GM18498 (cell line): ENCODE data around the gene NUBPL.
"Not testable (repeated sequence)": the region's sequence is repeated elsewhere in the genome, so short reads cannot be mapped to it uniquely, and the experiment has no call there.

ENCODE experiments used
- ATAC-seq: cut with Tn5 transposase; IDR thresholded peaks from one replicate; pipeline ENCODE4 v1.9.1; 2021; ENCODE audit warnings: mild to moderate bottlenecking, moderate library complexity; ENCODE audit not compliant: unreplicated experiment

Gene NUBPL

DNA sequence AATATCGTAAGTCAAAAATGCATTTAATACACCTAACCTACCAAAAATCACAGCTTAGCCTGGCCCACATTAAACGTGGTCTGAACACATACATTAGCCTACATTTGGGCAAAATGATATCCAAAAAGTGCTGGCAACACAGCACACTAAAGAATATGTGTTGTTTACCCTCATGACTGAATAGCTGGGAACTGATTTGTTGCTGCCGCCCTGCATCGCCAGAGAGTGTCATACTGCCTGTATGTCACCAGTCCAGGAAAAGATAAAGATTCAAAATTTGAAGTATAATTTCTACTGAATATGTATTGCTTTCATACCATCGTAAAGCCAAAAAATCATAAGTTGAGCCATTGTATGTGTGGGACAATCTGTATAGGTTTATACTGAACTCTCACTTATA is 157.8 kb downstream of the NUBPL start:
- ATAC-seq = no peak

GRCh38 chr14:31726337-31726736 is 165.1 kb downstream of the NUBPL start:
- ATAC-seq = no peak

DNA sequence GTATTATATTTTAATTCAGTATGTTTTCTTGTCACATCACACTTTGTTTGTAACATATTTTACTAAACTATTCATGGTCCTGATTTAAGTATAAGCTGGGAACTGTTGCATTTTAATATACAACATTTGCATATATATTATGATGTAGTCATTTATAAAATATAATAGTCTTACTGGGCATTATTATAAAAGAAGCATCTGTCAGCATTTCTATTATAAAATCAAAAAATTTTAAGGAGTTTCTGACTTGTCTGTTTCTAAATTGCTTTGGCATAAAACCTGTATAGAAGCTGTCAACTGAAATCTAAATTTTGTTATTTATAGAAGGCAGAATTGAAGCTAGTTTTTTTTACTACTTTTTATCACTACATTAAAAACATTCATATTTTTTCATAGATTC is 166.6 kb downstream of the NUBPL start:
- ATAC-seq = no peak

- ATAC-seq = no peak
These were observed 179.5 kb downstream of the NUBPL start for GRCh38 chr14:31740688-31741087.

DNA sequence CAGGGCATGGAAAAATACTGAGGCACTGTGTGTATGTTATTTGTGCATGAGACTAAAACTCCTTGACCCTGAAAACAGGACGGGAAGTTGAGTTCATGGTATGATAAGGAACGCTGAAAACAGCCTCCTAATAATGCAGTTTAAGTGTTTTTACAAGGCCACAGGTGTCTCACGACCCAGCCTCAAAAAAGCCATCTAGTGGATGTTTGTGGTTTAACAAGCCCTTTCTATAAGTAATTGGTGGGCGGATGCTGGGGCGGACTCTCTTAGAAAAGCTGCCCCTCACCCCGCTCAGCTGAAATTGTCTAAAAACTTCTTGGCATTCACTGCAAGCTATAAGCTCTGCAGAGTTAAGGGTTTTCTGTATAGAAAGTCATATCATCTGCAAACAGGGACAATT is 184.5 kb downstream of the NUBPL start:
- no peak for ATAC-seq

- ATAC-seq = no peak
These were observed 185.1 kb downstream of the NUBPL start for GRCh38 chr14:31746326-31746725.

- ATAC-seq = no peak
These were observed 188.1 kb downstream of the NUBPL start for GRCh38 chr14:31749275-31749674.

DNA sequence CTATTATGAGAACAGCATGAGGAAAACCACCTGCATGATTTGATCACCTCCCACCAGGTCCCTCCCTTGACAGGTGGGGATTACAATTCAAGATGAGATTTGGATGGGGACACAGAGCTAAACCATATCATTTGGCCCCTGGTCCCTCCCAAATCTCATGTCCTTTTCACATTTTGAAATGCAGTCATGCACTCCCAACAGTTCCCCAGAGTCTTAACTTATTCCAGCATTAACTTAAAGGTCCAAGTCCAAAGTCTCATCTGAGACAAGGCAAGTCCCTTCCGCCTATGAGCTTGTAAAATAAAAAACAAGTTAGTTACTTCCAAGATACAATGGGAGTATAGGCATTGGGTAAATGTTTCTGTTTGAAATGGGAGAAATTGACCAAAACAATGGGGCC is 189.8 kb downstream of the NUBPL start:
- ATAC-seq = not testable (repeated sequence)

- no peak for ATAC-seq
These were observed 191.9 kb downstream of the NUBPL start for GRCh38 chr14:31752867-31753661.

DNA sequence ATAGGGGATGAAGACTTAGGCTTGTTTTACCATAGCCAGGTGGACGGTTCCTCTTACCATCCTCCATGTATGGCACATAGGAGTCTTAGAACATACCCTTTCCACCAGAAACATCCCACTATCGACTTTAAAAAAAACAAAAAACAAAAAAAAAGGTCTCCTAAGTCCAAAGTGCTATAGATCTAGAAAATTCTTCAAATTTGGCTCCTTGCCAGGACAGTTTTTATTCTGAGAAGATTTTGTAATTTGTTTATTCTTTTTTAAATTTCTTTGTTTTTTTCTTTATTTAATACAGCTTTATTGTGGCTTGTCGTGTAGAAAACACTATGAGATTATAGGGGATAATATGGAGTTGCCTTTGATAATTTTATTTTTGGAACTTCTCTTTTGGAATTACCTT is 197.7 kb downstream of the NUBPL start:
- no peak for ATAC-seq

- ATAC-seq = no peak
These were observed 199.1 kb downstream of the NUBPL start for GRCh38 chr14:31760277-31760676.

DNA sequence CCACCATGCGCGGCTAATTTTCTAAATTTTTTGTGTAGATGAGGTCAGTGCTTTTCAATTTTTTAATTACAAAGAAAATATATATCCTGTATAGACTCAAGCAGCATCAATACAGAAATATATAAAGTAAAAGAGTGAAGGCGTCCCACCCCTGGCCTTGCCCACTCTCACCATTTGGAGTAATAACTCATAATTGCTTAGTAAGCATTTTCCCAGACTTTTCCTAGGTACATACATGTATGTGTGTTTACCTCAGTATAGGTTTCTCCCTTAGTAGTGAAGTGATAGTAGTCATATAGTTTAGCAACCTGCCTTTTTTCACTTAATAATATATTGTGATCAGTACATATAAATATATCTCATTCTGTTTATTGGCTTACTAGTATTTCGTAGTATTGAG is 200.1 kb downstream of the NUBPL start:
- no peak for ATAC-seq

DNA sequence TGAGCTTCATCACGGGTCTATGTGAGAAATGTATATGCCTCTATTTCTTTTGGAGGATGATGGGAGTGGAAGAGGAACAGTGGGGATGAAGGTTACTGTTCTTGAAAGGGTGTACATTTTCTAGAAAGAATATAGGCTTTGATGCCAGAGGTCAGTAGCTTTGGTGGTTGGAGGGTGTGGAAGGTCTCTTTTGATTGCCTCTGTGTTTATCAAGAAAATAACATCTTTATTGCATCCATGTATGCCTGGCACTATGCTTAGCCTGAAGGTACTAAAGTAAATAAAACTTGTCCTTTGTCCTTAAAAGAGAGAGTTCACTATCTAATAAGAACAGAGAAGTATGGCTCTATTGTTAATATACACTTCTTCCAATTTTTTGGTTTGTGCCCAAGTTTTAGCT is 201.8 kb downstream of the NUBPL start:
- ATAC-seq = no peak

DNA sequence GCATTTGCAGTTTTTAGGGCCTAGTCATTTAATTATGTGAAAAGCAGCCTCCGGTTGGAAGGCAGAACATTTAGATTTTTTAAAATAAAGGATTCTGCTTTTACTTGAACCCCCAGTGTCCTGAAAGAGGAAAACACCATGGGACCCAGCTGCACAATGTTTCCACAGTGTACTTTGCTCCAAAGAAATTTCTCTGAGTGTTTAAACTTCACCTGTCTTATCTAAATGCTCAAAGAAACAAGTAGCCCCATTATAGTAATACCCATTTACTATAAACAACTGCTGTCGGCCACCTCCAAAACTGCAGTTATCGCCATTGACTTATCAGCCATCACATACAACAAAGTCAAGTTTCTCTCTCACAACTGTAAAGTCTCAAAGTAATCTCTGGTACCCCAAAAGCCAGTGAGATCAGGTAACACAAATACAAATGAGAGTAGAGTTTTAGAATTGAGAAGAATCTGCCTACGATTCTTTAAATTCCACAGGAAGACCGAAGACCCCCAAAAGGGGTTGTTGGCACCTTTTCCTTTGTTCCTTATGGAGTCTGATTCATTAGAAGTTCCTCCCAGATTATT is 205.2 kb downstream of the NUBPL start:
- ATAC-seq = no peak

DNA sequence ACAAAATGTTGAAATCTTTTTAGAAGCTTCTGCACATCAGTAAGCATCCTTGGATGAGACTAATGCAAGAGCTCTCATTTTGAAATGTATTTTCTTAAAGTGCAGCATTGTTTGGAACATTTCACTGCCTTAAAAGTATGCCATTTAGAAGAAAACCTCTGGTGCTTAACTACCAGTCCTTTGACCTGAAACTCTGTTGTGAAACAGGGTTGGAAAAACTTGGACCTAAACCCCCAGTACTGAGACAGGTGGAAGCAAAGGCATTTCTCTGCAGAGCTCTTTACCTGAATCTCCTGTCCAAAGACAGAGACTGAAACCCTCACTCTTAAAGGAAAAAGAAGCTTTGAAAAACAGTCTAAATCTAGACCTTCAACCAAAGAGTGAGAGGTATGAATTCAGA is 207.2 kb downstream of the NUBPL start:
- ATAC-seq = no peak

- ATAC-seq = no peak
These were observed 209.1 kb downstream of the NUBPL start for GRCh38 chr14:31770271-31770670.

DNA sequence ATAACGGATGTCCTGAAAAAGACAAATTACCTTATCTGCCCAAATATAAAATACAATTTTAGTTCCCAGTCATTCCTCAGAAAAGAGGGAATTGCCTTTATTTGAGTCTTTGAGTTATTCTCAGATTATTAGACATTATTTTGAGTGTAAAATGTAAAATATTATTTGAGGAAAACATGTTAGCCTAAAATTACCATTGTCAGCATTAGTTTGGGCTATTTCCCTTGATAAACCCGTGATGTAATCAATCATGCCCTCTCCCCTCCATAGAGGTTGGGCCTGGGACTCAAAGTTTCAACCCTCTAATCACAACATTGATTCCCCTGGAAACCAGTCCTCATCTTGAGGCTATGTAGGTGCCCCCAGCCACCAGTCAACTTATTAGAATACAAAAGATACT is 213.4 kb downstream of the NUBPL start:
- no peak for ATAC-seq

DNA sequence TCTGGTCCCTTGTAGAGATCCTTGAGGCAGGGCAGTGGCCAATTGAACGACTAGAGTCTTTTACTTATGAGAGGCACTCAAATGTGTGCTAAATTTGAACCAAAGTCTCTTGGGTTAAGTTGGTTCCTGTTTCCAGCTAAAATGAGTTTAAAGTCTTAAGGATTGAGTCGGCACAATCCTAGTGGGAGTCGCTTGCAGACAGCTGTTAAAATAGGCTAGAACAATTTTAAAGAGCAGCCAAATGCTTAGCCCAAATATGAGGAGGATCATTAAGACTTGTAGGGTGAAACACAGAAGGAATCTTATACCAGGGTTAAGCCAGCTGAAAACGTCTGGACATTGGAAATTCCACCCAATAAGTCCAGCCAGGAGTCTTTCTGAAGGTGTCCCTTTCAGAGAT is 216.1 kb downstream of the NUBPL start:
- no peak for ATAC-seq

- no peak for ATAC-seq
These were observed 220.4 kb downstream of the NUBPL start for GRCh38 chr14:31781578-31781977.

- no peak for ATAC-seq
These were observed 224.4 kb downstream of the NUBPL start for GRCh38 chr14:31785574-31785973.

DNA sequence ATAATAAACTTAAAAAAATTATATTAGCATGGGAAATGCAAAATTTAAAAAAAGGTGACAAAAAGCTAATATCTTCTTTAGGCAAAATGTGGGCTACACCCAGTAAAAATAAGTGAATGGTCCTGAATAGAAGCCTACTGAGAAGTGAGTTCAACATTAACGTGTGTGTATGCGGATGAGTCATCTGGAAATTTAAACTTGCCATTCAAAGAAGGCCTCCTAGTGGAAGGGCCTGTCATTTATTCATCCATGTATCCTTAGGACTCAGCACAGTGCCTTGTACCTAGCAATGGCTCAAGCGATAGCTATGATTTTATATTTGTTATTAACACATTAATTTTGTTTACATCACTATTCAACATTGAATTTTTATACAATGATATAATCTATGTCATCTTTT is 226.2 kb downstream of the NUBPL start:
- ATAC-seq = no peak

- no peak for ATAC-seq
These were observed 227.1 kb downstream of the NUBPL start for GRCh38 chr14:31788340-31788739.

DNA sequence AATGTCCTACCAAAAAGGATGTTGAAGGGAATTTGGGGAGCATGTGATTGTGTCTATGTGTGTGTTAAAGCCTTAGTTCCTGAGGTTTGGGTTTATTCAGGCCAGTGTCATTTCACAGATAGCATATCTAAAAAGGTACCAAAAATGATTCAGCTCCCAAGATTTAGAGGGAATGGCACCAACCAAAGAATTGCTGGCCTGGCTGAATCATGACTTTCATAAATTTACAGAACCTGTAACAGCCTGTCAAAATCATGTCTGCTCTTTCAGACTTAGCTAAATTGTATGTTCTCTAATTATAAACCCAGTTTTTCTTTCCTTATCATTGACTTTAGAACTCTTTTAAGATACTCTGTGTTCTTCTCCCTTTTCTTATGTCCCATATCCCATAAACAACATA is 231.5 kb downstream of the NUBPL start:
- no peak for ATAC-seq
